GM19099 (cell line): ENCODE measurements around the gene ST3GAL3.

ENCODE experiments used
- POLR2A ChIP-seq: IDR thresholded peaks from 3 replicates; pipeline ENCODE4 v1.6.1; 2011; ENCODE audit warnings: low read depth; ENCODE audit not compliant: insufficient read length; ENCODE audit errors: extremely low read depth

ST3GAL3 gene

GRCh38 chr1:43764581-43764980, 57.2 kb downstream of the ST3GAL3 start:
- no peak for TF ChIP-seq POLR2A

GRCh38 chr1:43766086-43766784, 58.9 kb downstream of the ST3GAL3 start:
- TF ChIP-seq POLR2A, result no peak

- no peak for TF ChIP-seq POLR2A
These were observed 59.6 kb downstream of the ST3GAL3 start for GRCh38 chr1:43766818-43767525.

GRCh38 chr1:43768168-43768567, 60.8 kb downstream of the ST3GAL3 start:
- TF ChIP-seq POLR2A, result no peak

- no peak for TF ChIP-seq POLR2A
These were observed 62.1 kb downstream of the ST3GAL3 start for GRCh38 chr1:43769350-43769908.

GRCh38 chr1:43770111-43770510, 62.8 kb downstream of the ST3GAL3 start:
- no peak for TF ChIP-seq POLR2A

GRCh38 chr1:43772978-43773377, 65.6 kb downstream of the ST3GAL3 start:
- no peak for TF ChIP-seq POLR2A

GRCh38 chr1:43773821-43774220, 66.5 kb downstream of the ST3GAL3 start:
- TF ChIP-seq POLR2A, result no peak

GRCh38 chr1:43774359-43774758, 67.0 kb downstream of the ST3GAL3 start:
- TF ChIP-seq POLR2A, result no peak

- TF ChIP-seq POLR2A, result no peak
These were observed 68.9 kb downstream of the ST3GAL3 start for GRCh38 chr1:43776043-43776761.

- no peak for TF ChIP-seq POLR2A
These were observed 71.9 kb downstream of the ST3GAL3 start for GRCh38 chr1:43779266-43779665.

GRCh38 chr1:43779805-43780403, 72.6 kb downstream of the ST3GAL3 start:
- TF ChIP-seq POLR2A, result no peak

- TF ChIP-seq POLR2A, result no peak
These were observed 74.2 kb downstream of the ST3GAL3 start for GRCh38 chr1:43781574-43781973.

GRCh38 chr1:43783096-43783670, 75.8 kb downstream of the ST3GAL3 start:
- TF ChIP-seq POLR2A, result no peak
